WTC11 (cell line): ENCODE measurements around the gene POLR3H. TPM values are rescaled to one million over a fixed set of nuclear protein-coding genes. Genes with fewer than 3 reads are reported as not detected.

Experiments
- ATAC-seq: fragments of 200-7000 bp; cut with Tn5 transposase; 2 replicates; pipeline ENCODE4 v1.10.0; 2021; ENCODE audit warnings: mild to moderate bottlenecking, moderate library complexity
- CTCF ChIA-PET: fragments of 300-600 bp; sonication (Branson Sonifier 250); formaldehyde crosslinking; loops from one replicate; lab custom pipeline; 2021; ENCODE audit warnings: antibody characterized with exemption; lab: Charles Lee
- POLR2A ChIA-PET: fragments of 350-600 bp; sonication (Branson Sonifier 250); formaldehyde crosslinking; loops from one replicate; lab custom pipeline; 2021; ENCODE audit warnings: antibody characterized with exemption; lab: Charles Lee
- DNase-seq: peaks from one replicate; pipeline ENCODE4 v3.0.0; 2021; ENCODE audit warnings: low spot score
- H3K27ac Mint-ChIP-seq: 2 replicates; pipeline ENCODE4 v1.8.0; 2021; ENCODE audit warnings: mixed read lengths
- H3K27me3 Mint-ChIP-seq: 2 replicates; pipeline ENCODE4 v1.8.0; 2021; ENCODE audit warnings: low read depth, mild to moderate bottlenecking, moderate library complexity, mixed read lengths
- H3K36me3 Mint-ChIP-seq: 2 replicates; pipeline ENCODE4 v1.8.0; 2021; ENCODE audit warnings: mixed read lengths
- H3K4me1 Mint-ChIP-seq: 2 replicates; pipeline ENCODE4 v1.8.0; 2022; ENCODE audit warnings: mixed read lengths
- H3K4me3 Mint-ChIP-seq: 2 replicates; pipeline ENCODE4 v1.8.0; 2021; ENCODE audit warnings: mild to moderate bottlenecking, moderate library complexity, mixed read lengths
- H3K9me3 Mint-ChIP-seq: 2 replicates; pipeline ENCODE4 v1.8.0; 2021; ENCODE audit warnings: mixed read lengths
- GABPB1 ChIP-seq: sonication (generic); formaldehyde crosslinking; IDR thresholded peaks from 2 replicates; pipeline ENCODE4 v1.8.1; 2023; ENCODE audit warnings: mild to moderate bottlenecking, missing genetic modification reagents
- GTF2I ChIP-seq: fragments of 250-450 bp; sonication (Bioruptor Pico); conservative IDR thresholded peaks from 2 replicates; pipeline ENCODE4 v1.4.0; 2021; ENCODE audit warnings: mild to moderate bottlenecking
- HMGA2 ChIP-seq: fragments of 250-450 bp; sonication (Bioruptor Pico); IDR thresholded peaks from 2 replicates; pipeline ENCODE4 v1.4.0; 2021; ENCODE audit warnings: mild to moderate bottlenecking, moderate library complexity
- IRF2 ChIP-seq: sonication (generic); formaldehyde crosslinking; IDR thresholded peaks from 2 replicates; pipeline ENCODE4 v1.8.0; 2022; ENCODE audit warnings: low read depth, missing genetic modification reagents, borderline replicate concordance
- KAT7 ChIP-seq: sonication (generic); formaldehyde crosslinking; IDR thresholded peaks from 2 replicates; pipeline ENCODE4 v1.8.1; 2023; ENCODE audit warnings: missing genetic modification reagents, mild to moderate bottlenecking, borderline replicate concordance
- MXD4 ChIP-seq: fragments of 250-450 bp; sonication (Bioruptor Pico); IDR thresholded peaks from 2 replicates; pipeline ENCODE4 v1.8.0; 2021; ENCODE audit warnings: mild to moderate bottlenecking, moderate library complexity, borderline replicate concordance
- NFATC4 ChIP-seq: fragments of 250-450 bp; sonication (Bioruptor Pico); IDR thresholded peaks from 2 replicates; pipeline ENCODE4 v1.9.0; 2021; ENCODE audit warnings: mild to moderate bottlenecking
- NR2C2 ChIP-seq: sonication (generic); formaldehyde crosslinking; IDR thresholded peaks from 2 replicates; pipeline ENCODE4 v1.8.0; 2022; ENCODE audit warnings: mild to moderate bottlenecking, missing genetic modification reagents
- RELA ChIP-seq: sonication (generic); formaldehyde crosslinking; IDR thresholded peaks from 2 replicates; pipeline ENCODE4 v1.8.1; 2022; ENCODE audit warnings: missing genetic modification reagents, mild to moderate bottlenecking, borderline replicate concordance
- TCF7 ChIP-seq: sonication (generic); formaldehyde crosslinking; IDR thresholded peaks from 2 replicates; pipeline ENCODE4 v1.8.0; 2022; ENCODE audit warnings: mild to moderate bottlenecking, low read depth, missing genetic modification reagents, moderate library complexity
- TEAD4 ChIP-seq: sonication (generic); formaldehyde crosslinking; IDR thresholded peaks from 2 replicates; pipeline ENCODE4 v1.8.0; 2022; ENCODE audit warnings: mild to moderate bottlenecking, missing genetic modification reagents
- ZNF138 ChIP-seq: sonication (generic); formaldehyde crosslinking; conservative IDR thresholded peaks from 2 replicates; pipeline ENCODE4 v1.8.1; 2022; ENCODE audit warnings: mild to moderate bottlenecking, moderate library complexity, missing genetic modification reagents
- ZNF232 ChIP-seq: sonication (generic); formaldehyde crosslinking; IDR thresholded peaks from 2 replicates; pipeline ENCODE4 v1.8.0; 2022; ENCODE audit warnings: mild to moderate bottlenecking, missing genetic modification reagents
- ZNF317 ChIP-seq: sonication (generic); formaldehyde crosslinking; IDR thresholded peaks from 2 replicates; pipeline ENCODE4 v1.8.1; 2023; ENCODE audit warnings: low read depth, mild to moderate bottlenecking, moderate library complexity, missing genetic modification reagents, borderline replicate concordance
- ZNF396 ChIP-seq: fragments of 250-450 bp; sonication (Bioruptor Pico); IDR thresholded peaks from 2 replicates; pipeline ENCODE4 v1.8.0; 2021; ENCODE audit warnings: mild to moderate bottlenecking, moderate library complexity, borderline replicate concordance
- ZNF671 ChIP-seq: fragments of 250-450 bp; sonication (Bioruptor Pico); IDR thresholded peaks from 2 replicates; pipeline ENCODE4 v1.8.0; 2021; ENCODE audit warnings: mild to moderate bottlenecking
- total RNA-seq: library from RNA; stranded (reverse); gene quantifications from 3 replicates; pipeline ENCODE4 v1.2.3, GENCODE V29; 2021
- TF ChIP-seq, protein P1 (sequence below): sonication (generic); formaldehyde crosslinking; IDR thresholded peaks from 2 replicates; pipeline ENCODE4 v1.8.0; 2022; ENCODE audit warnings: mild to moderate bottlenecking, missing genetic modification reagents
- TF ChIP-seq, protein P2 (sequence below): sonication (generic); formaldehyde crosslinking; IDR thresholded peaks from 2 replicates; pipeline ENCODE4 v1.8.0; 2023; ENCODE audit warnings: missing genetic modification reagents
- TF ChIP-seq, protein P3 (sequence below): sonication (generic); formaldehyde crosslinking; IDR thresholded peaks from 2 replicates; pipeline ENCODE4 v1.8.0; 2023; ENCODE audit warnings: missing genetic modification reagents, mild to moderate bottlenecking, borderline replicate concordance
- TF ChIP-seq, protein P4 (sequence below): sonication (generic); formaldehyde crosslinking; IDR thresholded peaks from 2 replicates; pipeline ENCODE4 v1.8.1; 2022; ENCODE audit warnings: mild to moderate bottlenecking, missing genetic modification reagents, moderate library complexity, borderline replicate concordance
- TF ChIP-seq, protein P5 (sequence below): fragments of 250-450 bp; sonication (Bioruptor Pico); IDR thresholded peaks from 2 replicates; pipeline ENCODE4 v2.1.2; 2022; ENCODE audit warnings: mild to moderate bottlenecking, moderate library complexity
- TF ChIP-seq, protein P6 (sequence below): sonication (generic); formaldehyde crosslinking; IDR thresholded peaks from 2 replicates; pipeline ENCODE4 v1.8.0; 2023; ENCODE audit warnings: mild to moderate bottlenecking, missing genetic modification reagents
- TF ChIP-seq, protein P7 (sequence below): sonication (generic); formaldehyde crosslinking; IDR thresholded peaks from 2 replicates; pipeline ENCODE4 v1.8.0; 2022; ENCODE audit warnings: mild to moderate bottlenecking, missing genetic modification reagents

POLR3H gene
- total RNA-seq, 1 experiment from 2014 or later: 28.8 TPM

DNA sequence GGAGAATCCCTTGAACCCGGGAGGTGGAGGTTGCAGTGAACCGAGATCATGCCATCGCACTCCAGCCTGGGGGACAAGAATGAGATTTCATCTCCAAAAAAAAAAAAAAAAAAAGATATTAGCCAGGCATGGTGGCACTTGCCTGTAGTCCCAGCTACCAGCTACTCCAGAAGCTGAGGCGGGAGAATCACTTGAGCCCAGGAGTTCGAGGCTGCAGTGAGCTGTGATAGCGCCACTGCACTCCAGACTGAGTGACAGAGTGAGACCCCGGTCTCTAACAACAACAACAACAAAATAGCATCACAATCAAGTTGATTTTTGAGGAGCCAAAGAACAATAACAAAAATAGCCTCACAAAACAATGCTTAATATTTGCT lies 43.1 kb upstream of the POLR3H start:
- Mint-ChIP-seq H3K4me3 (no peak overlapping the region), H3K27me3 (peaks cover 2% of the 10 kb centered on the region; the same call in 1 of the 2 replicates), H3K36me3 (no peaks in the 10 kb centered on the region), H3K9me3 (no peaks in the 10 kb centered on the region), H3K27ac (no peak overlapping the region), H3K4me1 (peaks cover 6% of the 10 kb centered on the region)
- ATAC-seq (no peak), DNase-seq (no peak)
- POLR2A ChIA-PET: no interaction called here
- TF ChIP-seq ZNF317 (CRISPR knock-in tag): no peak
- no peak for TF ChIP-seq NR2C2 (CRISPR knock-in tag)
- TF ChIP-seq HMGA2 (CRISPR knock-in tag): no peak
- no peak for TF ChIP-seq NFATC4 (CRISPR knock-in tag)
- no peak for TF ChIP-seq RELA
- TF ChIP-seq, protein P1, sequence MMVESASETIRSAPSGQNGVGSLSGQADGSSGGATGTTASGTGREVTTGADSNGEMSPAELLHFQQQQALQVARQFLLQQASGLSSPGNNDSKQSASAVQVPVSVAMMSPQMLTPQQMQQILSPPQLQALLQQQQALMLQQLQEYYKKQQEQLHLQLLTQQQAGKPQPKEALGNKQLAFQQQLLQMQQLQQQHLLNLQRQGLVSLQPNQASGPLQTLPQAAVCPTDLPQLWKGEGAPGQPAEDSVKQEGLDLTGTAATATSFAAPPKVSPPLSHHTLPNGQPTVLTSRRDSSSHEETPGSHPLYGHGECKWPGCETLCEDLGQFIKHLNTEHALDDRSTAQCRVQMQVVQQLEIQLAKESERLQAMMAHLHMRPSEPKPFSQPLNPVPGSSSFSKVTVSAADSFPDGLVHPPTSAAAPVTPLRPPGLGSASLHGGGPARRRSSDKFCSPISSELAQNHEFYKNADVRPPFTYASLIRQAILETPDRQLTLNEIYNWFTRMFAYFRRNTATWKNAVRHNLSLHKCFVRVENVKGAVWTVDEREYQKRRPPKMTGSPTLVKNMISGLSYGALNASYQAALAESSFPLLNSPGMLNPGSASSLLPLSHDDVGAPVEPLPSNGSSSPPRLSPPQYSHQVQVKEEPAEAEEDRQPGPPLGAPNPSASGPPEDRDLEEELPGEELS (CRISPR knock-in tag): no peak
- TF ChIP-seq, protein P2, sequence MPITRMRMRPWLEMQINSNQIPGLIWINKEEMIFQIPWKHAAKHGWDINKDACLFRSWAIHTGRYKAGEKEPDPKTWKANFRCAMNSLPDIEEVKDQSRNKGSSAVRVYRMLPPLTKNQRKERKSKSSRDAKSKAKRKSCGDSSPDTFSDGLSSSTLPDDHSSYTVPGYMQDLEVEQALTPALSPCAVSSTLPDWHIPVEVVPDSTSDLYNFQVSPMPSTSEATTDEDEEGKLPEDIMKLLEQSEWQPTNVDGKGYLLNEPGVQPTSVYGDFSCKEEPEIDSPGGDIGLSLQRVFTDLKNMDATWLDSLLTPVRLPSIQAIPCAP: no peak
- TF ChIP-seq, protein P3, sequence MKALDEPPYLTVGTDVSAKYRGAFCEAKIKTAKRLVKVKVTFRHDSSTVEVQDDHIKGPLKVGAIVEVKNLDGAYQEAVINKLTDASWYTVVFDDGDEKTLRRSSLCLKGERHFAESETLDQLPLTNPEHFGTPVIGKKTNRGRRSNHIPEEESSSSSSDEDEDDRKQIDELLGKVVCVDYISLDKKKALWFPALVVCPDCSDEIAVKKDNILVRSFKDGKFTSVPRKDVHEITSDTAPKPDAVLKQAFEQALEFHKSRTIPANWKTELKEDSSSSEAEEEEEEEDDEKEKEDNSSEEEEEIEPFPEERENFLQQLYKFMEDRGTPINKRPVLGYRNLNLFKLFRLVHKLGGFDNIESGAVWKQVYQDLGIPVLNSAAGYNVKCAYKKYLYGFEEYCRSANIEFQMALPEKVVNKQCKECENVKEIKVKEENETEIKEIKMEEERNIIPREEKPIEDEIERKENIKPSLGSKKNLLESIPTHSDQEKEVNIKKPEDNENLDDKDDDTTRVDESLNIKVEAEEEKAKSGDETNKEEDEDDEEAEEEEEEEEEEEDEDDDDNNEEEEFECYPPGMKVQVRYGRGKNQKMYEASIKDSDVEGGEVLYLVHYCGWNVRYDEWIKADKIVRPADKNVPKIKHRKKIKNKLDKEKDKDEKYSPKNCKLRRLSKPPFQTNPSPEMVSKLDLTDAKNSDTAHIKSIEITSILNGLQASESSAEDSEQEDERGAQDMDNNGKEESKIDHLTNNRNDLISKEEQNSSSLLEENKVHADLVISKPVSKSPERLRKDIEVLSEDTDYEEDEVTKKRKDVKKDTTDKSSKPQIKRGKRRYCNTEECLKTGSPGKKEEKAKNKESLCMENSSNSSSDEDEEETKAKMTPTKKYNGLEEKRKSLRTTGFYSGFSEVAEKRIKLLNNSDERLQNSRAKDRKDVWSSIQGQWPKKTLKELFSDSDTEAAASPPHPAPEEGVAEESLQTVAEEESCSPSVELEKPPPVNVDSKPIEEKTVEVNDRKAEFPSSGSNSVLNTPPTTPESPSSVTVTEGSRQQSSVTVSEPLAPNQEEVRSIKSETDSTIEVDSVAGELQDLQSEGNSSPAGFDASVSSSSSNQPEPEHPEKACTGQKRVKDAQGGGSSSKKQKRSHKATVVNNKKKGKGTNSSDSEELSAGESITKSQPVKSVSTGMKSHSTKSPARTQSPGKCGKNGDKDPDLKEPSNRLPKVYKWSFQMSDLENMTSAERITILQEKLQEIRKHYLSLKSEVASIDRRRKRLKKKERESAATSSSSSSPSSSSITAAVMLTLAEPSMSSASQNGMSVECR: no peak
- TF ChIP-seq GABPB1 (CRISPR knock-in tag): no peak
- no peak for TF ChIP-seq GTF2I (CRISPR knock-in tag)
- CTCF ChIA-PET: interaction anchor here (0.7 to 1.6 kb wide), 2 partner anchors 10 kb away, joined by 3 to 6 read pairs; no protein-coding TSS in a partner anchor

DNA sequence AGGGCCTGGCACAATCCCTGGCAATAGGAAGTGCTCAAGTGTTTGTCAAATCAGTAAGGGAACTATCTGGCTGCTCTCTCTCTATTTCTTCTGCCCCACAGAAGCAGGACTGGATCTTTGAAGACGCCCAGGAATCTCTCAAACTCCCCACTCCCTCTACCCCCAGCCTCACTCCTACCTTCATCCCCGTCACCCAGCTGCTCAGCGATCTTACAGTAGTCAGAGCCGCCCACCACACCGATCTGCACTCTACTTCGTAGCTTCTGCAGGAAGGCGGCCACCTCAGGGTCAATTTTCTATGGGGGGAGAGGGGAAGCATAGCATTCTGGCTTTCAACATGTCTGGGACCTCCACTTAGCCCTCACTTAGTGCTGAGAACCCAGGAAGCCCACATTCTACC lies 41.6 kb upstream of the POLR3H start:
- ChIA-PET POLR2A (interaction anchor here (1.1 kb wide), 1 partner anchor 25 kb away, joined by 3 read pairs; the partner anchor contains the start of gene CSDC2), CTCF (interaction anchor here (0.9 to 1.6 kb wide), 2 partner anchors 11 to 68 kb away, joined by 3 to 6 read pairs; no protein-coding TSS in a partner anchor)
- H3K4me1 Mint-ChIP-seq: peaks cover 6% of the 10 kb centered on the region
- DNase-seq (no peak), ATAC-seq (no peak)
- H3K27me3 Mint-ChIP-seq: peaks cover 2% of the 10 kb centered on the region; the same call in 1 of the 2 replicates
- H3K27ac Mint-ChIP-seq: no peak overlapping the region
- no peak overlapping the region for H3K4me3 Mint-ChIP-seq
- H3K36me3 Mint-ChIP-seq: no peaks in the 10 kb centered on the region
- H3K9me3 Mint-ChIP-seq: no peaks in the 10 kb centered on the region
- no peak for TF ChIP-seq ZNF232 (CRISPR knock-in tag)
- TF ChIP-seq TEAD4 (CRISPR knock-in tag): no peak
- TF ChIP-seq IRF2 (CRISPR knock-in tag): no peak
- TF ChIP-seq MXD4 (CRISPR knock-in tag): no peak
- TF ChIP-seq, protein P4, sequence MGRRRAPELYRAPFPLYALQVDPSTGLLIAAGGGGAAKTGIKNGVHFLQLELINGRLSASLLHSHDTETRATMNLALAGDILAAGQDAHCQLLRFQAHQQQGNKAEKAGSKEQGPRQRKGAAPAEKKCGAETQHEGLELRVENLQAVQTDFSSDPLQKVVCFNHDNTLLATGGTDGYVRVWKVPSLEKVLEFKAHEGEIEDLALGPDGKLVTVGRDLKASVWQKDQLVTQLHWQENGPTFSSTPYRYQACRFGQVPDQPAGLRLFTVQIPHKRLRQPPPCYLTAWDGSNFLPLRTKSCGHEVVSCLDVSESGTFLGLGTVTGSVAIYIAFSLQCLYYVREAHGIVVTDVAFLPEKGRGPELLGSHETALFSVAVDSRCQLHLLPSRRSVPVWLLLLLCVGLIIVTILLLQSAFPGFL (CRISPR knock-in tag): no peak
- TF ChIP-seq, protein P5, sequence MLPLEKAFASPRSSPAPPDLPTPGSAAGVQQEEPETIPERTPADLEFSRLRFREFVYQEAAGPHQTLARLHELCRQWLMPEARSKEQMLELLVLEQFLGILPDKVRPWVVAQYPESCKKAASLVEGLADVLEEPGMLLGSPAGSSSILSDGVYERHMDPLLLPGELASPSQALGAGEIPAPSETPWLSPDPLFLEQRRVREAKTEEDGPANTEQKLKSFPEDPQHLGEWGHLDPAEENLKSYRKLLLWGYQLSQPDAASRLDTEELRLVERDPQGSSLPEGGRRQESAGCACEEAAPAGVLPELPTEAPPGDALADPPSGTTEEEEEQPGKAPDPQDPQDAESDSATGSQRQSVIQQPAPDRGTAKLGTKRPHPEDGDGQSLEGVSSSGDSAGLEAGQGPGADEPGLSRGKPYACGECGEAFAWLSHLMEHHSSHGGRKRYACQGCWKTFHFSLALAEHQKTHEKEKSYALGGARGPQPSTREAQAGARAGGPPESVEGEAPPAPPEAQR: no peak
- TF ChIP-seq, protein P6, sequence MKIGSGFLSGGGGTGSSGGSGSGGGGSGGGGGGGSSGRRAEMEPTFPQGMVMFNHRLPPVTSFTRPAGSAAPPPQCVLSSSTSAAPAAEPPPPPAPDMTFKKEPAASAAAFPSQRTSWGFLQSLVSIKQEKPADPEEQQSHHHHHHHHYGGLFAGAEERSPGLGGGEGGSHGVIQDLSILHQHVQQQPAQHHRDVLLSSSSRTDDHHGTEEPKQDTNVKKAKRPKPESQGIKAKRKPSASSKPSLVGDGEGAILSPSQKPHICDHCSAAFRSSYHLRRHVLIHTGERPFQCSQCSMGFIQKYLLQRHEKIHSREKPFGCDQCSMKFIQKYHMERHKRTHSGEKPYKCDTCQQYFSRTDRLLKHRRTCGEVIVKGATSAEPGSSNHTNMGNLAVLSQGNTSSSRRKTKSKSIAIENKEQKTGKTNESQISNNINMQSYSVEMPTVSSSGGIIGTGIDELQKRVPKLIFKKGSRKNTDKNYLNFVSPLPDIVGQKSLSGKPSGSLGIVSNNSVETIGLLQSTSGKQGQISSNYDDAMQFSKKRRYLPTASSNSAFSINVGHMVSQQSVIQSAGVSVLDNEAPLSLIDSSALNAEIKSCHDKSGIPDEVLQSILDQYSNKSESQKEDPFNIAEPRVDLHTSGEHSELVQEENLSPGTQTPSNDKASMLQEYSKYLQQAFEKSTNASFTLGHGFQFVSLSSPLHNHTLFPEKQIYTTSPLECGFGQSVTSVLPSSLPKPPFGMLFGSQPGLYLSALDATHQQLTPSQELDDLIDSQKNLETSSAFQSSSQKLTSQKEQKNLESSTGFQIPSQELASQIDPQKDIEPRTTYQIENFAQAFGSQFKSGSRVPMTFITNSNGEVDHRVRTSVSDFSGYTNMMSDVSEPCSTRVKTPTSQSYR (CRISPR knock-in tag): no peak
- no peak for TF ChIP-seq ZNF396
- TF ChIP-seq TCF7 (CRISPR knock-in tag): no peak
- TF ChIP-seq ZNF671: no peak
- TF ChIP-seq KAT7 (CRISPR knock-in tag): no peak
- TF ChIP-seq ZNF138: no peak
- TF ChIP-seq, protein P7, sequence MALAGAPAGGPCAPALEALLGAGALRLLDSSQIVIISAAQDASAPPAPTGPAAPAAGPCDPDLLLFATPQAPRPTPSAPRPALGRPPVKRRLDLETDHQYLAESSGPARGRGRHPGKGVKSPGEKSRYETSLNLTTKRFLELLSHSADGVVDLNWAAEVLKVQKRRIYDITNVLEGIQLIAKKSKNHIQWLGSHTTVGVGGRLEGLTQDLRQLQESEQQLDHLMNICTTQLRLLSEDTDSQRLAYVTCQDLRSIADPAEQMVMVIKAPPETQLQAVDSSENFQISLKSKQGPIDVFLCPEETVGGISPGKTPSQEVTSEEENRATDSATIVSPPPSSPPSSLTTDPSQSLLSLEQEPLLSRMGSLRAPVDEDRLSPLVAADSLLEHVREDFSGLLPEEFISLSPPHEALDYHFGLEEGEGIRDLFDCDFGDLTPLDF (CRISPR knock-in tag): no peak
